ENCODE results near the gene FANCB.

Gene FANCB

DNA sequence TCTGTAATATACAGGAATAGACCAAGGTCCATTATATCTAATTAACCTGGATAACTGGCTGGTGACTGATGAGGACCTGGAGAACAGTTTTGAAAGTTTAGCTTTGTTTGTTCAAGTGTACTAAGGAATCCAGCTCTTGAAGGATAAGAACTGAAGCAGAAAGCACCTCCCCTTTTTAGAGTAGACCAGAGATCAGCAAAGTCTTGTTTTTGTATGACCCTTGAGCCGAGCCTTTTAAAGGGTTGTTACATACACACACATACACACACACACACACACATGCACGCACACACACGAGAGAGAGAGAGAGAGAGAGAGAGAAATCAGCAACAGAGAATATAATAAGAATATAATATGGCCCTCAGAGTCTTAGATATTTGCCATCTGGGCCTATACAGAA is 13.4 kb upstream of the FANCB start:
- no peak for DNase-seq (ENCODE audit: low read depth, low spot score)
- in situ Hi-C loops (cut with HindIII; ENCODE audit: low sequenced_read_pairs) = no loop called here
- TF ChIP-seq, protein P1, sequence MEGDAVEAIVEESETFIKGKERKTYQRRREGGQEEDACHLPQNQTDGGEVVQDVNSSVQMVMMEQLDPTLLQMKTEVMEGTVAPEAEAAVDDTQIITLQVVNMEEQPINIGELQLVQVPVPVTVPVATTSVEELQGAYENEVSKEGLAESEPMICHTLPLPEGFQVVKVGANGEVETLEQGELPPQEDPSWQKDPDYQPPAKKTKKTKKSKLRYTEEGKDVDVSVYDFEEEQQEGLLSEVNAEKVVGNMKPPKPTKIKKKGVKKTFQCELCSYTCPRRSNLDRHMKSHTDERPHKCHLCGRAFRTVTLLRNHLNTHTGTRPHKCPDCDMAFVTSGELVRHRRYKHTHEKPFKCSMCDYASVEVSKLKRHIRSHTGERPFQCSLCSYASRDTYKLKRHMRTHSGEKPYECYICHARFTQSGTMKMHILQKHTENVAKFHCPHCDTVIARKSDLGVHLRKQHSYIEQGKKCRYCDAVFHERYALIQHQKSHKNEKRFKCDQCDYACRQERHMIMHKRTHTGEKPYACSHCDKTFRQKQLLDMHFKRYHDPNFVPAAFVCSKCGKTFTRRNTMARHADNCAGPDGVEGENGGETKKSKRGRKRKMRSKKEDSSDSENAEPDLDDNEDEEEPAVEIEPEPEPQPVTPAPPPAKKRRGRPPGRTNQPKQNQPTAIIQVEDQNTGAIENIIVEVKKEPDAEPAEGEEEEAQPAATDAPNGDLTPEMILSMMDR (IDR thresholded peaks at IDR 0.05; ENCODE audit: low read depth, low read length) = no peak
- H3K4me3 ChIP-seq (ENCODE audit: low read depth, low read length) = no peak overlapping the region

DNA sequence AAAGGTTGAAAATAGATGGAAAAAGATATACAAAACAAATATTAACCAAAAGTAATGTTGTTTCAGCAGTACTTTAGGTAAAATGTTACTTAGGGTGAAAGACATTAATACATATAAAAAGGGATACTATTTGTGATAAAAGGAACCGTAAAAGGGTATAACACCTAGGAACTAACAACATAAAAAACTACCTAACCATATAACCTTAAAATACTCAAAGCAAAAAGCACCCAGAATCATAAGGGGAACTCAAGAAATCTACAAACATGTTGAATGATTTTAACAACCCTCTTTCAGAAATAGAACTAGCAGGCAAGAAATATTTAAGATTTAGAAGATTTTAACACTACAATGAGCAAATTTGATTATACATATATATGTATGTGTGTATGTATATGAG is 11.8 kb upstream of the FANCB start:
- TF ChIP-seq, protein P1 (IDR thresholded peaks at IDR 0.05; ENCODE audit: low read depth, low read length) = no peak
- H3K4me3 ChIP-seq (ENCODE audit: low read depth, low read length) = no peak overlapping the region
- in situ Hi-C loops (cut with HindIII; ENCODE audit: low sequenced_read_pairs) = no loop called here
- DNase-seq (ENCODE audit: low read depth, low spot score) = no peak

DNA sequence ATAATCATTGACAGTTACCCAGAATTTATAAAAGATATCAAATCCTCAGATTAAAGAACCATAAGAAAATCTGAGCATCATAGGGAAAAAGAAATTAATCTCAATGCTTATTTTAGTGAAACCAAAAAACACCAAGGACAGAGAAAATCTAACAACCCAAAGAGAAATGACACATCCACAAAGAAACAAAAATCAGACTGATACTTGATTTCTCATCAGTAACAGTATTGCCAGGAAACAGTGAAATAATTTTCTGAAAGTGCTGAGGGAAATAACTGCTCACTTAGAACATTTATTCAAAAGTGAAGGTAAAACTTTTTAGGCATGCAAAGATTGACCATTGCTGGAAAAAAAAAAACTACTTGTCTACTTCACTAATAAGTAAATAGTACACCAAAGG is 11.0 kb upstream of the FANCB start:
- H3K4me3 ChIP-seq (ENCODE audit: low read depth, low read length) = no peak overlapping the region
- TF ChIP-seq, protein P1 (IDR thresholded peaks at IDR 0.05; ENCODE audit: low read depth, low read length) = no peak
- in situ Hi-C loops (cut with HindIII; ENCODE audit: low sequenced_read_pairs) = no loop called here
- DNase-seq (ENCODE audit: low read depth, low spot score) = no peak

DNA sequence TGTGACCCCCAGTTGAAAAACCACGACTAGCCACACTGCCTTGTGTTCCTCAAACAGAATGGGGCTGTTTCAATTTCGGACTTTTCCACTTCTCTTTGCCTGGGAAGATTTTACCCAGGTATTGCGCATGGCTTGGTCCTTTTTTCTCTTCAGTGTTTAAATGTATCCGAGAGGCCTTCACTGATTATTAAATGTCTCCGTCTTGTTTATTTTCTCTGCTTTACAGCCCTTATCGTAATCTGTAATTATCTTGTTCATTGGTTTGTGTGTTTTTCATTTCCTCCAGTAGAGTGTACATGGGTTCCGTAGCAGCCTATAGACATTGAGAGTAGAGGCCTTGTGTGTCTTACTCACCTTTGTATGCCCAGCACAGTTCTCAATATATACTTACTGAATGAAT is 2.8 kb upstream of the FANCB start:
- H3K4me3 ChIP-seq (ENCODE audit: low read depth, low read length) = no peak overlapping the region
- no peak for DNase-seq (ENCODE audit: low read depth, low spot score)
- in situ Hi-C loops (cut with HindIII; ENCODE audit: low sequenced_read_pairs) = no loop called here
- TF ChIP-seq, protein P1 (IDR thresholded peaks at IDR 0.05; ENCODE audit: low read depth, low read length) = no peak

DNA sequence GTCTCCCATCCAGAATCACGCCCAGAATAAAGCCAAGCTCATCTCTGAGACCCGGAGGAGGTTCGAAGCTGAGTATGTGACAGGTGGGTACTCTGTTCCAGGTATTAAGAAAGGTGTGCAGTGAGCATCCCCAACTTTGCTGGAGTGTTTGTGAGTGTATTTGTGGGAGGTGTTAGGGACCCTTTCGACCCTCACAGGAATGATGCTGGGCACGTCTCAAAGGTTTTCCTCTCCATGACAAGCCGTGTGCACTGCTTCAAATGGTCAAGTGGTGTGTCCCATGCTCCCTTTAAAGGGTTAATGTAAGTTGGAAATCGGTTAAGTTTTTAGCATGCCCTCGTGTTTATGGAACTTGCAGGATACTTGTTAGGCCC is 794 bp upstream of the FANCB start:
- TF ChIP-seq, protein P1 (IDR thresholded peaks at IDR 0.05; ENCODE audit: low read depth, low read length) = no peak
- peak; percentile 1 for DNase-seq (ENCODE audit: low read depth, low spot score)
- in situ Hi-C loops (cut with HindIII; ENCODE audit: low sequenced_read_pairs) = no loop called here
- peak overlapping the region; percentile 82 for H3K4me3 ChIP-seq (ENCODE audit: low read depth, low read length)

DNA sequence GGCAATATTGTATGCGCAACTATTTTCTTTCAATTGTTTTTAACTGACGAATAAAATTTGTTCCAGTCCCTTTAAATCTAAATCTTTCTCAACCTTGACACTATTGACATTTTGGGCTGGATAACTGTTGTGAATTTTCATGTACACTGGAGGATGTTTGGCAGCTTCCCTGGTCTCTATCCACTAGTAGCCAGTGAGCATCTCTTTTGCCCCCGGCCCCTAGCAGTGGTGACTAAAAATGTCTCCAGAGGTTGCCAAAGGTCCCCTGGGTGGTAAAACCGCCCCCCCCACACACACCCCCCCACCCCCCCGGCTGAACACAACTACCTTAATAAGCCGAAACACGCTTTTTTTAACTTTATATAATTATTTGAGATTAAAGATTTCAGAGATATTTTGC is 514 bp downstream of the FANCB start:
- peak overlapping the region; percentile 64 for H3K4me3 ChIP-seq (ENCODE audit: low read depth, low read length)
- DNase-seq (ENCODE audit: low read depth, low spot score) = no peak
- in situ Hi-C loops (cut with HindIII; ENCODE audit: low sequenced_read_pairs) = no loop called here
- TF ChIP-seq, protein P1 (IDR thresholded peaks at IDR 0.05; ENCODE audit: low read depth, low read length) = no peak

DNA sequence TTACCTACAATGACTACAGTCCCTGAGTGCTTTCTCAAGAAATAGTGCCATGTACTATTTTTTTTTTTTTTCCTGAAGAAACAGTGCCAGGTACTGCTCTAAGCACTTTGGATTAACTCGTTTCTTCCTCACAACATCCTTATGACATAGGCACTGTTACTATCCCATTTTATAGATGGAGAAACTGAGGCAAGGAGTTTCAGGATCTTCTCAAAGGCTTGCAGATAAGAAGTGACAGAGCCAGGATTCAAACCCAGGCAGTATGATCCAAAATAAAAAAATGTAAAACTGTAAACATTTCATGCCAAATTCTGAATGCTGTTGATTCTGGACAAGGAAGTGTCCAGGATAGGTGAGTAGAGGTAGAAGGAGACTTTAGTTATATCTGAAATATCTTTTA is 1.1 kb downstream of the FANCB start:
- in situ Hi-C loops (cut with HindIII; ENCODE audit: low sequenced_read_pairs) = no loop called here
- H3K4me3 ChIP-seq (ENCODE audit: low read depth, low read length) = peak overlapping the region; percentile 64
- TF ChIP-seq, protein P1 (IDR thresholded peaks at IDR 0.05; ENCODE audit: low read depth, low read length) = no peak
- no peak for DNase-seq (ENCODE audit: low read depth, low spot score)

Measured in astrocyte of the spinal cord (primary cell).